Stomach (tissue), 4 donors: ENCODE measurements around the gene CAPZB.
"Not testable (repeated sequence)": the region's sequence is repeated elsewhere in the genome, so short reads cannot be mapped to it uniquely, and the experiment has no call there.

ENCODE experiments used
- CTCF ChIP-seq, 7 experiments: fragments of 450-650 bp in 4 of 7; fragments of 200-600 bp in 3 of 7; sonication (generic) in 3 of 7; IDR thresholded peaks; one replicate each; pipeline ENCODE4 v1.5.1; 2016 to 2019; ENCODE audit warnings: antibody characterized with exemption in 7 of 7, control low read depth in 2 of 7, mild to moderate bottlenecking in 1 of 7
- POLR2A ChIP-seq, 4 donors: fragments of 450-650 bp; IDR thresholded peaks; one replicate each; pipeline ENCODE4 v1.6.1; 2016; ENCODE audit warnings: antibody characterized with exemption in 4 of 4, control low read depth in 2 of 4, mild to moderate bottlenecking in 1 of 4, moderate library complexity in 1 of 4

- TF ChIP-seq CTCF, POLR2A (IDR thresholded peaks at IDR 0.05): not testable (repeated sequence)
These were observed 12.1 kb upstream of the CAPZB start for GRCh38 chr1:19497443-19497842.
